Activated CD4-positive, CD25-positive, alpha-beta regulatory T cell treated with anti-CD3 and anti-CD28 coated beads, Interleukin-2, amount 50 U/mL, for 16 hours (primary cell): ENCODE data around the gene AMMECR1.
A peak's percentile ranks its signal among the peaks of the same experiment; 100 is the strongest.
"Not testable (repeated sequence)": the region's sequence is repeated elsewhere in the genome, so short reads cannot be mapped to it uniquely, and the experiment has no call there.

Source experiments
- DNase-seq: peaks from one replicate; pipeline ENCODE4 v3.0.0-alpha.2; 2020; ENCODE audit warnings: low read depth, low spot score

AMMECR1 gene

DNA sequence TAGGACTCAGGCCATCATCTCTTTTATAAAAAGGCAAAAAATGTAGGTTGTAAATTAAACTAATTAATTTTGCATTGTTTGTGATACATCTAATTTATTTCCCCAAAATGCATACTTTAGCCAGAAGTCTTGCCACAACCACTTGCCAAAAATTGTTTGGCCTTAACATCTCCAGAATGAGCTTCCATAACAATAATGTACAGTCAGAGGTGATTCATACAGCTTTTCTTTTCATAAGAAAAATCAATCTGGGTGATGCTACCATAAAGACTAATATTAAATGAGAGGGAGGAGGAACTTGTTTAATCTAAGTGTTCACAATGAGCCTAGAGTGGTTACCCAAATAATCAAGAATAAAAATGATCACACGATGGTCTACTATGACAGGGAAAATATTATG is 59.3 kb downstream of the AMMECR1 start:
- no peak for DNase-seq

DNA sequence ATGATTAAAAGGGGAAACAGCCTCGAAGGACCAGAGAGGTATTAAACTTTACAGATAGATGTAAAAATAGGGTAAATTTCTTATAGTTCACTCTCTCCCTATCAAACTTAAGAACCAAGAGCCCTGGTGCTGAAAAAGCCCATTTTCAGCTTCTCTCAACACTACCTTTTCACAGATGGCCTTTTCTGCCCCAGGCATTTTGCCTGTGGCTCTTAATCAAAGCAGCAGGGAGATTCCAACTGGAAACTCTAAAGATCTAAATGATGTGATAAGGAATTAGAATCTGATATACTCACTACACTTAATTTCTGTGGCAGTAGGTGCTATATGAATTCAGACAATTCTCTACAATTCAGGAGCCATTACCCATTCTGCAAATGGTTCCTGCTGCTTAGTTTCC is 60.0 kb downstream of the AMMECR1 start:
- no peak for DNase-seq

DNA sequence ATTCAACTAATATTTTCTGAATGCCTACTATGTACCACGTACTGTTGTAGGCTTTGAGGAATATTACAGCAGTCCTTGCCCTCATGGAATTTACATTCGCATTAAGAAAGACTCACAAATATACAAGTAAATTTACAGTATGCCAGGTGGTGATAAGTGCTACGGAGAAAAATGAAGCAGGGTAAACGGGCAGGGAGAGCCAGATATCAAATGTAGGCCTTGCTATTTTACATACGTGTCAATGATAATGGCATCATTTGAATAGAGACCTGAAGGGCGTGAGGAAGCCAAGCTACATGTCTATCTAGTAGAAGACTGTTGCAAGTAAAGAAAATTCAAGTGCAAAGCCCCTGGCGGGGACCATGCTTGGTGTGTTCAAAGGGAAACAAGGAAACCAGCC is 65.2 kb downstream of the AMMECR1 start:
- no peak for DNase-seq

DNA sequence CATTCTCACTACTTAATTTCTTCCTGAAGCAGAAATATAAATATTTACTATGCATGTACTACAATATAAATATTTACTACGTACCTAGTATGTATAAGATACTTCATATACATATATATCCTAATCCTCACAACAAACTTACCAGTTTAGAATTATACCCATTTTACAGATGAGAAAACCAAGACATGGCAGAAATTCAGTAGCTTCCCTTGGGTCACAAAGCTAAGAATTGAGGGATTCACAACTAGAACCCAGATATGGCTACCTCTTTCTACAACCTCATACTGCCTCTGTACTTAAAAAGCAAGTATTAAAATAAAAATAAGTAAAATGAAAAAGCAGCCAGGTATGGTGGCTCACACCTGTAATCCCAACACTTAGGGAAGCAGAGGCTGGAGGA is 65.9 kb downstream of the AMMECR1 start:
- no peak for DNase-seq

DNA sequence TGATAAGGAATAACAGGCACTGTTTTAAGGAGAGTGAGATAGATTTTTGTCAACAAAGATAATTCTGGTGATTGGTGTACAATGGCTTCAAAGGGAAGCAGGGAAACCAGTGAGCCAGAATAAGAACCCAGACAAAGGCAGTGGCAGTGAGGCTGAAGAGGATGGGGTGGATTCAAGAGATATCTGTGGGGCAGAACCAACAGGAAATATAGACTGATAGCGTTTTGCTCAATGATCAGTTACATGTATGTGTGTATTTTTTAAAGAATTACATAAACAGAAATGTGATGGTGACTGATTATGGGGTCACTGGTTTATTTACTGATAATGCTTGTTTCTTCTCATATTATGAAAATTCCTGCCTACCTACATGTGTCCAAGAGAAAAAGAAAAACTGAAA is 66.4 kb downstream of the AMMECR1 start:
- no peak for DNase-seq

DNA sequence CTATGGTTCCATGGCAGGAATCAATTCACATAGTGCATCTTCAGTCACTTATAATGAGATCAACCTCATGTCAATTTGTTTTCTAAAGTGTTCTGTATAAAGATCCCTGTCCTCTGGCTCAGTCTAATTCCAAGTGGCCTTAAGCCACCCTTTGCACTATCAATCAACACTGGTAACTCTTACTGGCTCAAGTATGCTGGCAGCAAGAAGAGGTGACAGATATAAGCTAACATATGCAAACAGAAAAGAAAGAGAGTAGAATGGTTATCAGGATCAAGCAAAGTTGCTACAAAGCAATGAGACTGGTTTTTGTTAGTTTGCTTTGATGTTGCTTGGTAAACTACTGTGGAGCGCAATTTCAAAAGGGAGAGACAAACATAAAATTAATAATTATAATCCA is 67.0 kb downstream of the AMMECR1 start:
- DNase-seq, result no peak

DNA sequence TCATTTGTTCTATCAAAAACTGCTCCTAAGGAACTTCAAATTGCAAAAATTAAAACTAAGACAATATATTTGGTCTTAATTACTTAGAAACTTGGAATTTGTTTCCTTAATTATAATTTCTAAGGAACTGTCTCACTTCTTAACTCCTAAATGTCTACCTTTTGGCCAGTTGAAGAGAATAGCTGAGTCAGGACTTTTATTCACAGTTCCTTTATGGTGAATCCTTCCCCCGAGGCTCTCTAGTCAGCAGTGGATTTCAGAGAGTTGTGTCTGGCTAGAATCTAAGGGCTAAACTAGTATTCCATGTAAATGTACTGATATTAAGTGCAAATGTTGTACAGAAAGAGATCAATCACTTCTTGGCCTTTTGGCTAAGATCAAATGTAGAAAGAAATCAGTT is 69.3 kb downstream of the AMMECR1 start:
- DNase-seq, result no peak

DNA sequence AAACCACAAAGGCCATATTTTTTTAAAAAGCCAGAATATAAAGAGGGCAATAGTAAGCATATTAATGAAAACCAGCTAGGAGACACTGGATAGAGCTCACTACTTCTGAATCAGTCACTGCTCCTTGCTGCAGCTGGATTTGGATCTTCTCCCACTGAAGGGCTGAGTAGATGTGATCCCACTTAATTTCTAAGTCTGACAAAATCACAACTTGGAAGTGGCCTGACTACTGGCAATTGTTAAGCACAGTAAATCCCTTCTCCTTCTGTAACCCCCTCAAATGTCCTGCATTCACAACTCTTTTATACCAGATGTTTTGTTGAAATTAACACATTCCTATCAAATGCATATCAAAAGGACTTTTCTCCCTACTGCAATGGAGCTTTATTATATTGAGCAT is 72.9 kb downstream of the AMMECR1 start:
- no peak for DNase-seq

DNA sequence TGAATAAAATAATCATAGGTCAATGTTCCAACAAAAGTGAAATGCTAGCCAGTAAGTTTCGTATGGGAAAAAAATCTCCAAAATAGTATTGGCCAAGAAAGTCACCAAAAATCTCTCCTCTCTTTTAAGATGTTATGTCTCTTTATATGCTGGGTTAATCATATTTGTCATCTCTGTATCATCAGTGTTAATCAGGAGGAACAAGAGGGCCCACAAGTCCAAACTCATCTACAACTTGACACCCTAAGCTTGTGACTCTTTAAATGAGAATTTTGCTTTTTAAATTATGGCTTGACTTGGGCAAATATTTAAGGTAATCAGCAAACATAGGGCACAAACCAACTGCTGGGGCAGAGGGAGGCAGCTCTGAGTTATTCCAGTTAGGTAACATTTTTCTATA is 75.5 kb downstream of the AMMECR1 start:
- DNase-seq, result no peak

DNA sequence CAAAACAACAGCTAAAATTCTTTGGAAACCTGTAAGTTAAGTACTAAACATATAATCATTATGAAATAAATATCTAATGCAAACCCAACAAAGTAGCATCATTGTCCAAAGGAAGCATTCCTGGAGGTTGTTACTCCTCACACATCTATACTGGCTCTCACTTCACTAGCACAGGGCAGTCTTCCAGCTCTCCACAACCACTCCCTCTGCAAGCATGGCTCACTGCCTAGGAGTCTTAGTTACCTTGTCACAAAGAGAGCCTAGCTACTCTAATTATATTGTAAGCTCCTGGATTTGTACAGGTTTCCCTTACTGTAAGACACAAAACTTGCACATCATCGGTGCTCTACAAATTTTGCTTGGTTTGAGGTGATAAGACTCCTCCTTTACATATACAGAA is 76.1 kb downstream of the AMMECR1 start:
- no peak for DNase-seq

DNA sequence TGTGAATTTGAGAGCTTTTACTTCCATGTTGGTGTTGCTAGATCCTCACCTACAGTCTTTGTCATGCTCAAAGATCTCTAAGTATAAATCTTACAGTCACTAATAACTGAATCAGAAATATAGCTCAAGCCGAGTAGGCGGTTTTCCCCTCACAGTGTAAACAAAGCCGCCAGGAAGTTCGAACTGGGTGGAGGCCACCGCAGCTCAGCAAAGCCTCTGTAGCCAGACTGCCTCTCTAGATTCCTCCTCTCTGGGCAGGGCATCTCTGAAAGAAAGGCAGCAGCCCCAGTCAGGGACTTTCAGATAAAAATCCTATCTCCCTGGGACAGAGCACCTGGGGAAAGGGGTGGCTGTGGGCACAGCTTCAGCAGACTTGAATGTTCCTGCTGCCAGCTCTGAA is 79.6 kb downstream of the AMMECR1 start:
- DNase-seq, result peak; percentile 0

DNA sequence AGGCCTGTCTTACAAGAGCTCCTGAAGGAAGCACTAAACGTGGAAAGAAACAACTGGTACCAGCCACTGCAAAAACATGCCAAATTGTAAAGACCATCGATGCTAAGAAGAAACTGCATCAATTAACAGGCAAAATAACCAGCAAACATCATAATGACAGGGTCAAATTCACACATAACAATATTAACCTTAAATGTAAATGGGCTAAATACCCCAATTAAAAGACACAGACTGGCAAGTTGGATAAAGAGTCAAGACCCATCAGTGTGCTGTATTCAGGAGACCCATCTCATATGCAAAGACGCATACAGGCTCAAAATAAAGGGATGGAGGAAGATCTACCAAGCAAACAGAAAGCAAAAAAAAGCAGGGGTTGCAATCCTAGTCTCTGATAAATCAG is 86.4 kb downstream of the AMMECR1 start:
- not testable (repeated sequence) for DNase-seq

DNA sequence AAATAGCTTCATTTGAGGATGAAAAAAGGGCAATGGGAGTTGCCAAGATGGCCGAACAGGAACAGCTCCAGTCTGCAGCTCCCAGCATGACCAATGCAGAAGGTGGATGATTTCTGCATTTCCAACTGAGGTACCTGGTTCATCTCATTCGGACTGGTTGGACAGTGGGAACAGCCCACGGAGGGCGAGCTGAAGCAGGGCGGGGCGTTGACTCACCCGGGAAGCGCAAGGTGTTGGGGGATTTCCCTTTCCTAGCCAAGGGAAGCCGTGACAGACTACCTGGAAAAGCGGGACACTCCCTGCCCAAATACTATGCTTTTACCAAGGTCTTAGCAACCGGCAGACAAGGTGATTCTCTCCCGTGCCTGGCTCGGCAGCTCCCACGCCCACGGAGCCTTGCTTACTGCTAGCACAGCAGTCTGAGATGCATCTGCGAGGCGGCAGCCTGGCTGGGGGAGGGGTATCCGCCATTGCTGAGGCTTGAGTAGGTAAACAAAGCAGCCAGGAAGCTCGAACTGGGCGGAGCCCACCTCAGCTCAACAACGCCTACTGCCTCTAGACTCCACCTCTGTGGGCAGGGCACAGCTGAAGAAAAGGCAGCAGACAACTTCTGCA is 88.3 kb downstream of the AMMECR1 start:
- DNase-seq, result peak; percentile 54

DNA sequence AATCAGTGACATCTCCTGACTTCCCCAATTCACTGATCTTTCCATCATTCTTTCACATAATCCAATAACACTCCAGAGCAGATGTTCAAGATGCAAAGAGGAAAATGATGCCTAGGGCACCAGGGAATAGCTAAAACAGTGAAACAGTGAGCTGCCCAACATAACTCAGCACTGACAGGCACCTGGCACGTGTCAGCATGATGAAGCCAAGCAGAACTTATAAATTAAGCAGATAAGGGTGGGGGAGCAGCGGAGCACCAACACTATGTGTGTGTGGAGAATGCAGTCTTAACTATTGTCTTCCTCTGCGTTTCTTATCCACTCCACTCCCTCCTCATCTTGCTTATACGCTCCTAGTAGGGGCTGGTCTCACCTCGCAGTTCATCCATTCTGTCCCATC is 89.4 kb downstream of the AMMECR1 start:
- no peak for DNase-seq

DNA sequence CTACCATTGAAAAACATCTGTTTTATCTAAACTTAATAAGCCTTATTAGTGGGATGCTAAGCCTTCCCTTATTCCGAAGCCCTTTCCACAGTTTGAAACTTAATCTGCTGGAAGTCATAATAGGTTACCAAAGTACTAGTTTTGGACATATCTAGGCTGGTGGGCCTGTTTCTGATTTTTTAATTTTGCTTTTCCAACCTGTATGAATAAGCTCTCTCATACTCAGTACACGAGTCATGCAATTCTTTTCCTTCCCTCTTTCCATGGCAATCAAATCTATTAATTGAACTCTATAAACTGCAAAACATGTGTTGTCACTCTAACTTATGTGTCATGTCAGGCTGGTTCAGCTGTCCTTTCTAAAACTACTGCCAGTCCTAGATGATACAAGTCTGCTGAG is 91.0 kb downstream of the AMMECR1 start:
- DNase-seq, result no peak

DNA sequence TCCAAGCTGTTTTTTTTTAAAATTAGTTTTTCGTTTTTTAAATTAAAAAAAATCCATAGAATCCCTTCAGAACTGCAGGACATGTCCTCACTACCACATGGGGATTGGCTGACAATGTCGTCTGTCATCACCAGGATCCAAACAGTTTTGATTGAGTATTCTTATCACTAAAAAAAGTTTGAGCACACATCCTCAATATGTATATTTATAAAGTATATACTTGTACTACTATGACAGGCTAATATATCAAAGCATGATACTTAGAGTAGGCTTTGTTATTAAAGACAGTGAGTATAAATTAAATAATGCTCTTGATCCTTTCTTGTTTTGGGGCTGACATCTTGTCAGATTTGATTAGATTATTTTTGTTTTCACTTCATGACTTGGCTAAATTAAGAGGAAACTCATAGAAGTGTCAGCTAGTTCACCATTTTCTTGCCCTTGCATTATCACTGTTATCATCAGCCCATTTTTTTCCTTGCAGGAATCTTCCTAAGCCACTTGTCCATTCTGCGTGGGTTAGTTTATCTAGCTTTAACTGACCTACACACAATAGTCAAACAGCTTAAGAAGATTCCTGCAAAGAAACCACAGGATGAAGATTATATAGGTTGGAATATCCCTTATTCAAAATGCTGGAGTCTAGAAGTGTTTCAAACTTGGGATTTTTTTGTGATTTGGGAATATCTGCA is 92.8 kb downstream of the AMMECR1 start:
- no peak for DNase-seq

DNA sequence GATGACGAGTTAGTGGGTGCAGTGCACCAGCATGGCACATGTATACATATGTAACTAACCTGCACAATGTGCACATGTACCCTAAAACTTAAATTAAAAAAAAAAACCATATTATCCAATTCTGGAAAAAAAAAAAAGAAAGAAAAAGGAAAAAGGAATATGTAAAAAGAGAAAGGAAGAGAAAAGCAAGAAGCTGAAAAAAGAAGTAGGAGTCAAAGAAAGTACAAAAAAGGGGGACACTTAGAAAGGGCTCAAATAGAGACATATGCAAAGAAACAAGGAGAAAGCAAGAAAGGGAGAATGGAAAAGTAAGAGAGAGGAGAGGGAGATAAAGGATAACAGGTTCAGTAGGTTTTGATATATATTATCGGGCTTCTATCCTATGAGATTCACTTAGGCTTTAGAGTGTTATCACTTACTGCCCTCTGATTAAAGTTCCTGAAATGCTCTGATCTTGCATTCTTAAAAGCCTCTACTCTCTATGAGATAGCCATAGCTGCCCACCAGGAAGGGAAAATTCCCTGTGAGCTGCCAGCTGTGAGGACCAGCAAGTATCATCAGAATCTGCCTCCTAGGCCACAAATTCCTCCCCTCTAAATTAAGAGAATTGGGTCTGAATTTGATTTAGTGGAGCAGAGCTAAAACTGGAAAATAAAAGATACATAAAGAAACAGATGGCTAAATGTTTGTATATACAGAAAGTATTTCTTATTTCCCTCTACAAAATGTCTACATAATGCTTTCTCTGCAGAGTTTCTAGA is 95.2 kb downstream of the AMMECR1 start:
- DNase-seq, result no peak

DNA sequence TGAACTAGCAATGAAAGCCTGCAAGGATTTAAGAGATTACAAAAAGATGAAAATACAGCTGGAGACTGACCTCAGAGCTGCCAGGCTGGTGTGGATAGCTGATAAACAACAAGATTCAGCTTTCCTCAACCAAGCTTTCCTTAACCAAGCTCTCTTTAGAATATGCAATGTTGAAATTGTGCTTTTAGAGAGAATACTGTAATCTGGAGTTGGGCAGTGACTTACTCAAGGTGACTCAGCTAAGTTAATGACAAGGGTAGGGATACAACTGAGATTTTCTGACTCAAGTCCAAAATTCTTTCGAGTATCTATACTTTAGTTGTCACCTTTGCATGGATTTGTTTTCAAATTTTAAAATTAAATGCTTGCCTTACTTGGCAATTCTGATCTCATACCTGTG is 98.0 kb downstream of the AMMECR1 start:
- no peak for DNase-seq

DNA sequence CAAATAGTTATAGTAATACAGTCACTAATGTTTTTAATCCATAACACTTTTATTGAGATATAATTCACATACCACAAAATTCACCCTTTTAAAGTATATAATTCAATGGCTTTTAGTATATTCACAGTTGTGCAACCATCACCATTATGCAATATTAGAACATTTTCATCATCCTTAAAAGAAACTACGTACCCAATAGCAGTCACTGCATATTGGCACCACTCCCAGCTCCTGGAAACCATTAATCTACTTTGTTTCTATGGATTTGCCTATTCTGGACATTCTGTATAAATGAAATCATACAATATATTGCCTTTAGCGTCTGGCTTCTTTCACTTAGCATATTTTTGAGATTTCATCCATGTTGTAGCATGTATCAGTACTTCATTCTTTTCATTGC is 99.3 kb downstream of the AMMECR1 start:
- DNase-seq, result no peak

DNA sequence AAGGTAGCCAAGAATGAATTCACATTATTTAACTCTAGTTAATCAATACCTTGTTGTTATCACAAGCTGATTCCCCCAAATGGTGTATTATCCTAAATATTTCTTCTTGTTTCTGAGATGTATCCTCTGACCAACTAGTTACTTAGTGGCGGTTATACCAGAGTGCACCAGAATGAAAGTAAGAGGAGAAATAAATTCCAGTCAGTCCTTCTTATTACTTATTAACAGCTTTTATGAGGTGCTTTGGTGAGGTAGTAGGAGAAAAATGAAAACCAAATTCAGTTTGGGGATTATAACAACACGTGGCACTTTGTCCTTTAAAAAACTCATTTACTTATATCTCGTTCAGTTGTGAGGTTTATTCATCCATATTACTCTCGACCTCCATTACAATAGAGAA is 101.9 kb downstream of the AMMECR1 start:
- no peak for DNase-seq

DNA sequence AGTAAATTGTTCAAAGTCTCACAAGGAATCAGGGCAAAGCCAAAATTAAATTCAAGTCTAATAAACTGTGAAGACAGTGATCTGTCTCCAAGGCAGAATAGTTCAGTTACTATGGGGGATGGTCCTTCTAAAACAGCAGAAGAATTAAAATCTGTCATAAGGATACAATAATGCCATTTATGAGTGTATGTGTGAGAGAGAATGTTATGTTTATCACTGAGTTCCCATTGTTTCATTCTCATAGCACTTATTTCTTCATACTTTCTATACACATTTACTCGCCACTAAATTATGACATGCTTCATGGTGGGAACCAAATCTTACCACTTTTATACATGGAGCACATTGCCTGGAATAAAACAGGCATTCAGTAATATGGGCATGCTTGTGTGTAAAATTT is 102.5 kb downstream of the AMMECR1 start:
- no peak for DNase-seq

DNA sequence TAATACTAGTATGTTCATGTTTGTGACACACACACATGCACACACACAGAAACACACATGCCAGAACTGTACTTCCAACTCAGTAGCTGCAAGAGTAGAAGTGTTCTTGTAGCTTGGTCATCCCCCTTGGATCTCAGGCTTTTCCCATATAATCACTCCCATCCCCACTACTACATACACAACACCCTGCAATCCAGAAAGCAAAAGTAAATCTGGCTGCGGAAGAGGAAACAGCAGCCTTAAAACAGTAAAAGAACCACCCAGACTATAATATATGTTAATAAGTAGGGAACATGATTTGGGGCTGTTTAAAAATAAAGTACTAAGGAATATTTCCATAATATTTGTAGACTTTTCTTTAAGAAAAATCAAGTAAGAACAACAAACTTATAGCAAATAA is 103.2 kb downstream of the AMMECR1 start:
- no peak for DNase-seq

DNA sequence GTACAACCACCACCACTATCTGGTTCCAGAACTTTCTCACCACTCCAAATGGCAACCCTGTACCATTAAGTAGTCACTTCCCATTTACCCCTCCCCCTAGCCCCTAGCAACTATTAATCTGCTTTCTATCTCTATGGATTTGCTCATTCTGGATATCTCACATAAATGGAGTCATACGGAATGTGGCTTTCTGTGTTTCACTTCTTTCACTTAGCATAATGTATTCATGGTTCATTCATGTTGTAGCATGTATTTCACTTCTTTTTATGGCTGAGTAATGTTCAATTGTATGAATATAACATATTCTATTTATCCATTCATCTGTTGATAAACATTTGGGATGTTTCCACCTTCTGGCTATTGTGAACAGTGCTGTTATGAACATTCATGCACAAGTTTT is 104.7 kb downstream of the AMMECR1 start:
- no peak for DNase-seq
